Spleen (tissue), 11 donors: ENCODE results near the gene CLCN6. TPM values are rescaled to one million over a fixed set of nuclear protein-coding genes. Genes with fewer than 3 reads are reported as not detected.

Source experiments
- DNase-seq: peaks from one replicate; pipeline ENCODE4 v3.0.0-alpha.2; 2020
- H3K27ac ChIP-seq, 8 donors: fragments of 200-600 bp; sonication (generic) in 7 of 8; 1 replicate in 4 of 8; 2 replicates in 4 of 8; pipeline versions ENCODE4 v1.5.0 to v1.8.0; 2016 to 2021; ENCODE audit warnings: inconsistent platforms in 4 of 8, mild to moderate bottlenecking in 4 of 8, moderate library complexity in 1 of 8
- H3K27me3 ChIP-seq, 7 donors: fragments of 200-600 bp; sonication (generic) in 6 of 7; replicated peaks in 1 of 7; 1 replicate in 4 of 7; 2 replicates in 3 of 7; pipeline versions ENCODE4 v1.5.0 to v1.8.0; 2016 to 2021; ENCODE audit warnings: inconsistent platforms in 3 of 7, mild to moderate bottlenecking in 1 of 7
- H3K36me3 ChIP-seq, 6 donors: fragments of 200-600 bp; sonication (generic) in 5 of 6; 1 replicate in 4 of 6; 2 replicates in 2 of 6; pipeline versions ENCODE4 v1.5.0 to v1.8.0; 2016 to 2021; ENCODE audit warnings: inconsistent platforms in 2 of 6
- H3K4me1 ChIP-seq, 6 donors: fragments of 200-600 bp; sonication (generic) in 5 of 6; 1 replicate in 3 of 6; 2 replicates in 3 of 6; pipeline versions ENCODE4 v1.5.0 to v1.8.0; 2016 to 2021; ENCODE audit warnings: inconsistent platforms in 3 of 6
- H3K4me3 ChIP-seq, 8 donors: fragments of 200-600 bp; sonication (generic) in 7 of 8; 1 replicate in 4 of 8; 2 replicates in 4 of 8; pipeline versions ENCODE4 v1.5.0 to v1.8.0; 2016 to 2021; ENCODE audit warnings: inconsistent platforms in 4 of 8, mild to moderate bottlenecking in 4 of 8, moderate library complexity in 2 of 8
- H3K9me3 ChIP-seq, 8 donors: fragments of 200-600 bp; sonication (generic) in 7 of 8; 1 replicate in 4 of 8; 2 replicates in 4 of 8; pipeline versions ENCODE4 v1.5.0 to v1.8.0; 2016 to 2021; ENCODE audit warnings: inconsistent platforms in 4 of 8
- CTCF ChIP-seq, 11 experiments: fragments of 200-600 bp in 7 of 11; fragments of 450-650 bp in 4 of 11; sonication (generic) in 4 of 11; IDR thresholded peaks in 8 of 11; conservative IDR thresholded peaks in 3 of 11; 1 replicate in 7 of 11; 2 replicates in 4 of 11; pipeline versions ENCODE4 v1.4.0 to v1.8.0; 2016 to 2021; ENCODE audit warnings: antibody characterized with exemption in 11 of 11, inconsistent platforms in 4 of 11, mild to moderate bottlenecking in 1 of 11
- POLR2A ChIP-seq, 3 donors: fragments of 450-650 bp; IDR thresholded peaks; one replicate each; pipeline ENCODE4 v1.5.1; 2017; ENCODE audit warnings: antibody characterized with exemption in 3 of 3, mild to moderate bottlenecking in 1 of 3
- POLR2AphosphoS5 ChIP-seq, 3 donors: sonication (generic); formaldehyde crosslinking; IDR thresholded peaks; one replicate each; pipeline ENCODE4 v1.5.1; 2017; ENCODE audit warnings: antibody characterized with exemption in 3 of 3
- WGBS, 5 donors: extraction: QIAGEN DNeasy Blood & Tissue Kit in 3 of 5; methylation state at CpG; one replicate each; pipeline versions ENCODE4 v1.1.5 to v1.1.7; 2013 to 2018; 5-methylcytosine and 5-hydroxymethylcytosine counted together
- intact Hi-C: fragments of 100-400 bp; cut with DNase I; formaldehyde crosslinking; loops from one replicate; pipeline ENCODE4 v1.15.0; 2023; ENCODE audit warnings: low total_unique reads
- polyA plus RNA-seq, 3 donors: library from polyadenylated mRNA; stranded (reverse); fragments of 200-250 nt; gene quantifications; one replicate each; pipeline ENCODE4 v1.2.1, GENCODE V29; 2013
- total RNA-seq, 7 donors: library from RNA; depleted of rRNA in 3 of 7; stranded (reverse); fragments of >200 nt in 3 of 7; fragmentation: NEBNext Ultra II Directional in 4 of 7; extraction: Animal tissue kit (Norgen Biotek cat#: 25700) in 4 of 7; gene quantifications; one replicate each; pipeline versions ENCODE4 v1.1.0 to v1.2.1, GENCODE V29; 2016 to 2021
- donor health status: healthy with polysubstance abuse.
- donor health status: DM: no; HTN: no; CAD: no; lungs with moderate emphysema.
- donor health status: DM: no; HTN: no; CAD: no.
- donor health status: Bipolar disorder and iron deficiency.
- donor health status: healthy.
- donor health status: DM: no; HTN: no; CAD: no.
- donor health status: DM: yes; HTN: yes; CAD: no.

CLCN6 gene
- total and polyA plus RNA-seq, 10 donors, result 6.3 to 34.4 (median 23.2) TPM

- 82 to 89% (median 84%) methylated on average over 4 to 5 of the region's 5 CpGs for WGBS, 5 donors
- no peaks in the 10 kb centered on the region for H3K9me3 ChIP-seq
- intact Hi-C loops, result no loop called here
- H3K4me1 ChIP-seq, result no peaks in the 10 kb centered on the region
- DNase-seq, result no peak
- no peak for TF ChIP-seq CTCF (IDR thresholded peaks at IDR 0.05 in 8 of 11, conservative IDR thresholded peaks at IDR 0.05 in 3 of 11)
- no peak for TF ChIP-seq POLR2A (IDR thresholded peaks at IDR 0.05)
- TF ChIP-seq POLR2AphosphoS5 (IDR thresholded peaks at IDR 0.05), result no peak
- H3K36me3 ChIP-seq, result no peaks in the 10 kb centered on the region
- peaks cover 0 to 40% (median 0%) of the 10 kb centered on the region in 7 donors for H3K27me3 ChIP-seq
- no peak overlapping the region for H3K4me3 ChIP-seq
- H3K27ac ChIP-seq, result no peak overlapping the region
Measured at GRCh38 chr1:11869650-11870207, 63.7 kb downstream of the CLCN6 start.

- Histone ChIP-seq H3K27me3 (peaks cover 0 to 54% (median 0%) of the 10 kb centered on the region in 7 donors), H3K4me1 (no peaks in the 10 kb centered on the region), H3K36me3 (no peaks in the 10 kb centered on the region), H3K9me3 (no peaks in the 10 kb centered on the region), H3K27ac (no peak overlapping the region), H3K4me3 (no peak overlapping the region)
- intact Hi-C loops, result no loop called here
- WGBS, 5 donors, result 49 to 75% (median 71%) methylated on average over 7 of the region's 7 CpGs
- DNase-seq, result no peak
- no peak for TF ChIP-seq POLR2A (IDR thresholded peaks at IDR 0.05)
- TF ChIP-seq POLR2AphosphoS5 (IDR thresholded peaks at IDR 0.05), result no peak
- TF ChIP-seq CTCF (IDR thresholded peaks at IDR 0.05 in 8 of 11, conservative IDR thresholded peaks at IDR 0.05 in 3 of 11), result no peak
Measured at GRCh38 chr1:11872545-11872944, 66.6 kb downstream of the CLCN6 start.

- peak overlapping the region in 3 of 8 donors; percentile 15 to 53 (median 43) for H3K27ac ChIP-seq
- peaks cover 0 to 64% (median 0%) of the 10 kb centered on the region in 7 donors for H3K27me3 ChIP-seq
- H3K36me3 ChIP-seq, result no peaks in the 10 kb centered on the region
- intact Hi-C loops, result no loop called here
- WGBS, 5 donors, result 75 to 79% (median 75%) methylated on average over 10 to 14 of the region's 14 CpGs
- no peaks in the 10 kb centered on the region for H3K9me3 ChIP-seq
- H3K4me3 ChIP-seq, result no peak overlapping the region
- no peak for DNase-seq
- TF ChIP-seq POLR2A (IDR thresholded peaks at IDR 0.05), result no peak
- TF ChIP-seq CTCF (IDR thresholded peaks at IDR 0.05 in 8 of 11, conservative IDR thresholded peaks at IDR 0.05 in 3 of 11), result no peak
- TF ChIP-seq POLR2AphosphoS5 (IDR thresholded peaks at IDR 0.05), result no peak
- H3K4me1 ChIP-seq, result no peaks in the 10 kb centered on the region
Measured at GRCh38 chr1:11873395-11874257, 67.6 kb downstream of the CLCN6 start.

- WGBS, 5 donors, result 53 to 68% (median 61%) methylated on average over 10 of the region's 10 CpGs
- Histone ChIP-seq H3K4me1 (no peaks in the 10 kb centered on the region), H3K27ac (peak overlapping the region in 4 of 8 donors; percentile 38 to 64 (median 50)), H3K27me3 (peaks cover 0 to 70% (median 0%) of the 10 kb centered on the region in 7 donors), H3K4me3 (no peak overlapping the region), H3K9me3 (no peaks in the 10 kb centered on the region), H3K36me3 (no peaks in the 10 kb centered on the region)
- no peak for DNase-seq
- TF ChIP-seq POLR2A (IDR thresholded peaks at IDR 0.05) (no peak), POLR2AphosphoS5 (IDR thresholded peaks at IDR 0.05) (peak; percentile 52 to 72 (median 70)), CTCF (IDR thresholded peaks at IDR 0.05 in 8 of 11, conservative IDR thresholded peaks at IDR 0.05 in 3 of 11) (no peak)
- intact Hi-C loops, result no loop called here
Measured at GRCh38 chr1:11874258-11874562, 68.2 kb downstream of the CLCN6 start.
